Gastrocnemius medialis (tissue), 4 donors: ENCODE data around the gene DBF4.
"Not testable (repeated sequence)": the region's sequence is repeated elsewhere in the genome, so short reads cannot be mapped to it uniquely, and the experiment has no call there.

ENCODE experiments used
- CTCF ChIP-seq, 5 experiments: fragments of 450-650 bp in 3 of 5; fragments of 200-600 bp in 2 of 5; sonication (generic) in 2 of 5; IDR thresholded peaks in 4 of 5; conservative IDR thresholded peaks in 1 of 5; 1 replicate in 4 of 5; 2 replicates in 1 of 5; pipeline ENCODE4 v1.5.1; 2016 to 2019; ENCODE audit warnings: antibody characterized with exemption in 5 of 5, mild to moderate bottlenecking in 3 of 5, moderate library complexity in 3 of 5
- POLR2A ChIP-seq, 2 donors: fragments of 450-650 bp; IDR thresholded peaks; one replicate each; pipeline ENCODE4 v1.6.1; 2017; ENCODE audit warnings: antibody characterized with exemption in 2 of 2, mild to moderate bottlenecking in 2 of 2, moderate library complexity in 2 of 2

GRCh38 chr7:87907136-87907906 is 31.0 kb downstream of the DBF4 start:
- not testable (repeated sequence) for TF ChIP-seq CTCF (IDR thresholded peaks at IDR 0.05 in 4 of 5, conservative IDR thresholded peaks at IDR 0.05 in 1 of 5); POLR2A (IDR thresholded peaks at IDR 0.05)
